BLaER1 (cell line): ENCODE results near the gene IRX3.

Experiments used
- H3K27ac ChIP-seq: shearing (Covaris generic); formaldehyde crosslinking; 2 replicates; pipeline ENCODE4 v1.8.1; 2022
- H3K27me3 ChIP-seq: shearing (Covaris generic); formaldehyde crosslinking; 2 replicates; pipeline ENCODE4 v1.8.1; 2022
- H3K36me3 ChIP-seq: shearing (Covaris generic); formaldehyde crosslinking; 2 replicates; pipeline ENCODE4 v1.8.1; 2022
- H3K4me1 ChIP-seq: shearing (Covaris generic); formaldehyde crosslinking; 2 replicates; pipeline ENCODE4 v1.8.1; 2022
- H3K4me2 ChIP-seq: shearing (Covaris generic); formaldehyde crosslinking; 2 replicates; pipeline ENCODE4 v1.8.1; 2022
- H3K4me3 ChIP-seq: shearing (Covaris generic); formaldehyde crosslinking; 2 replicates; pipeline ENCODE4 v1.8.1; 2022
- H3K9ac ChIP-seq: shearing (Covaris generic); formaldehyde crosslinking; 2 replicates; pipeline ENCODE4 v1.8.1; 2022
- H3K9me3 ChIP-seq: shearing (Covaris generic); formaldehyde crosslinking; 2 replicates; pipeline ENCODE4 v1.8.1; 2022
- H4K20me1 ChIP-seq: shearing (Covaris generic); formaldehyde crosslinking; 2 replicates; pipeline ENCODE4 v1.8.1; 2022
- Cebpa-rat ChIP-seq: shearing (Covaris generic); IDR thresholded peaks from 2 replicates; pipeline ENCODE4 v1.8.1; 2022

IRX3 gene

DNA sequence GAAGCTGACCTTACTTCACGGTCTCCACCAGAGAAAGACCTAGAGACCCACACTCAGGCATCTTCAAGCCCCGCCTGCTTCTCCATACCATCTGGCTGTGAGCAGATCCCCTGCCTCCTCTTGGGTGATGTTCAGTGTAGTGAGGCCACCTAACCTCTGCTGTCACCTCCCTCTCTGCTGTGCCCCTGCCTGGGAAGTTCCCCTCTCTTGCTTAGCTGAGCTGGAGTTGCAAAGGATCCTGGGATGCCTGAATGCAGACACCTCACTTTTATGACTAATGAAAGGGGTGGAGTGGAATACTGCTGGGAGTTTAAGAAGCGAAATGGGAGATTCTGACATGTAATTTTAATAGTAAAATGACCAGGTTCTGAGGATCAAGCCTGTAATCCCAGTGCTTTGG is 5.8 kb downstream of the IRX3 start:
- H3K36me3 ChIP-seq = no peaks in the 10 kb centered on the region
- peaks cover 7% of the 10 kb centered on the region; the same call in 1 of the 2 replicates for H3K9me3 ChIP-seq
- H4K20me1 ChIP-seq = peaks cover 54% of the 10 kb centered on the region
- no peak overlapping the region for H3K4me2 ChIP-seq
- H3K27ac ChIP-seq = no peak overlapping the region
- H3K27me3 ChIP-seq = peaks cover 64% of the 10 kb centered on the region
- H3K4me3 ChIP-seq = no peak overlapping the region
- no peak for TF ChIP-seq Cebpa-rat
- peaks cover 27% of the 10 kb centered on the region; the same call in 1 of the 2 replicates for H3K4me1 ChIP-seq
- H3K9ac ChIP-seq = no peak overlapping the region

DNA sequence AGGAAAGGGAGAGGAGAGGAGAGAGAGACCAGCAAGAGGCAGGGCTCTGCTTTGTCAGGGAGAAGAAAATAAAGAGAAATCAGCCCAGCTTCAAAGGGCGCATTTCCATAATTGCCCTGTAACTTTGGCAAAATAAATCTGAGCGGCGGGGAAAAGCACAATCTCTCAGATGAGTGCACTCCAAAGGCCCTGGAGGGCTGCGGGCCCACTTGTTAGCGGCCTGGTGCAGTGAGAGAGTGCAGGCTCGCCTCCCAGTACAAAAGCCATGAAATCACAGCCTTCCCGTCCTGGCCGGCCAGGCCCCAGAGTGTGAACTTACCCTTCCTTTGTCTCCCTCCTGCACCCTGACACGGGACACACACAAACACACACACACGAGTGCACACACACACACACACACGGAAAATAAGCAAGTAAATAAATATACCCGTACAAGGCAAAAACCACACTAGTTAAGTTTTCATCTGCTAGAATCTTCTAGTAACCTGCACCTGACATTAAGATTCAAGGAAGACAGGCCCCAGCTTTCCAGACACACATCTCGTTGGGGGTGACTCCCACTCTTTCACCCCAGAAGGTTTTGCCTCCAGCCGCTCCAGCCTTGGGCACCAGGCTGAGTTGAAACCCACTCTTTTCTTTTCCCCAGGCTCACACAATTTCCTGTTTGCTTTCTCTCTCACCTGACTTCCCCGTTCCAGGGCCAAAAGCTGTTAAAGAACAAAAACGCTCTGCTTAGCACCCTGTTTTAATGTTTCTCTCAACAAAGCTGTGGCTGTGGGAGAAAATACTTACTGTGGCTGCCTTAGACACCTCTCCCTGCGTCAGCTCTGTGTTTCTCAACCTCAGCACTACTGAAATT is 8.5 kb downstream of the IRX3 start:
- peaks cover 8% of the 10 kb centered on the region; the same call in 1 of the 2 replicates for H3K4me1 ChIP-seq
- H4K20me1 ChIP-seq = peaks cover 28% of the 10 kb centered on the region
- peaks cover 37% of the 10 kb centered on the region for H3K27me3 ChIP-seq
- peak overlapping the region; percentile 13 for H3K4me2 ChIP-seq
- no peak overlapping the region for H3K27ac ChIP-seq
- no peaks in the 10 kb centered on the region for H3K36me3 ChIP-seq
- TF ChIP-seq Cebpa-rat = no peak
- H3K9ac ChIP-seq = no peak overlapping the region
- H3K4me3 ChIP-seq = no peak overlapping the region
- no peaks in the 10 kb centered on the region for H3K9me3 ChIP-seq

- no peaks in the 10 kb centered on the region for H3K9me3 ChIP-seq
- H3K4me2 ChIP-seq = no peak overlapping the region
- peaks cover 16% of the 10 kb centered on the region for H3K27me3 ChIP-seq
- H3K4me3 ChIP-seq = no peak overlapping the region
- no peaks in the 10 kb centered on the region for H3K36me3 ChIP-seq
- no peak overlapping the region for H3K27ac ChIP-seq
- no peak overlapping the region for H3K9ac ChIP-seq
- H3K4me1 ChIP-seq = peaks cover 8% of the 10 kb centered on the region; the same call in 1 of the 2 replicates
- peaks cover 9% of the 10 kb centered on the region; the same call in 1 of the 2 replicates for H4K20me1 ChIP-seq
- TF ChIP-seq Cebpa-rat = no peak
Measured at GRCh38 chr16:54275956-54276355, 10.6 kb downstream of the IRX3 start.

DNA sequence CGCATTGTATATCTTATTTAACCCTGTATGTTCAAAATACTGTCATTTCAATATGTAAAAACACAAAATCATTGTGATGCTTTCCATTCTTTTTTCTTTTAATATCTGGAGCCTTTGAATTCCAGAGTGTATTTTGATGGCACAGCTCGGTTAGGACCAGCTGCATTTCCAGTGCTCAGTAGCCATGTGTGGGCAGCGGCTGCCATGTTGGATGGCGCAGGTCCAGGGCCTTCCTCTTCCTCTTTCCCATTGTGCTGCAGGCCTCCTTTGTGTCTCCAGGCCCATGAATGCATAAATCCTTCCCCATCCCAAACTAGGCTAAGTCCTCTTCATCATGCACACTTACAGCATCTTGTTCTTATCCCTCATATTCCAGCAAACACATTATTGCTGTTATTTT is 13.0 kb downstream of the IRX3 start:
- no peak overlapping the region for H3K9ac ChIP-seq
- TF ChIP-seq Cebpa-rat = no peak
- no peaks in the 10 kb centered on the region for H3K9me3 ChIP-seq
- no peak overlapping the region for H3K4me3 ChIP-seq
- peaks cover 13% of the 10 kb centered on the region for H3K4me1 ChIP-seq
- no peaks in the 10 kb centered on the region for H4K20me1 ChIP-seq
- no peak overlapping the region for H3K4me2 ChIP-seq
- H3K27ac ChIP-seq = no peak overlapping the region
- no peaks in the 10 kb centered on the region for H3K27me3 ChIP-seq
- no peaks in the 10 kb centered on the region for H3K36me3 ChIP-seq

DNA sequence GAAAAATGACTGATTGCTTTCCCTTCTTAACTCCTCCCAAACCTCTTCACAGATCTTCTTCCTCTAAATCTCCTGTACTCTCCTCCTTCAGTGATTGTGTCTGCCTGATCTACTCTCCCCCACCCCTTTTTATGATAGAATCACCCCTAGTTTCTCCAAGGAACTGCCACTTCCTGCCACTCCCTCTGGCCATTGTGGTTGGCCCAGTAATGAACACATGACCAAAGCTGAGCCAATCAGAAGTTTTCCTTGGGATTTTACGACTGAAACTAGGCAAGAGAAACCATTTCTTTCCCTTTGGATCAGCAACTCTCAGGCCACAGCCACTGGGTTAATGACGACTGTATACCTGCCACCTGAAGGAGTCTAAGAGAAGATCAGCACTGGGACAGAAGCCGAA is 15.9 kb downstream of the IRX3 start:
- Histone ChIP-seq H3K9ac (no peak overlapping the region), H3K4me3 (no peak overlapping the region), H3K9me3 (no peaks in the 10 kb centered on the region), H3K4me1 (peaks cover 6% of the 10 kb centered on the region), H3K27me3 (no peaks in the 10 kb centered on the region), H4K20me1 (no peaks in the 10 kb centered on the region), H3K4me2 (no peak overlapping the region), H3K36me3 (no peaks in the 10 kb centered on the region), H3K27ac (no peak overlapping the region)
- no peak for TF ChIP-seq Cebpa-rat

DNA sequence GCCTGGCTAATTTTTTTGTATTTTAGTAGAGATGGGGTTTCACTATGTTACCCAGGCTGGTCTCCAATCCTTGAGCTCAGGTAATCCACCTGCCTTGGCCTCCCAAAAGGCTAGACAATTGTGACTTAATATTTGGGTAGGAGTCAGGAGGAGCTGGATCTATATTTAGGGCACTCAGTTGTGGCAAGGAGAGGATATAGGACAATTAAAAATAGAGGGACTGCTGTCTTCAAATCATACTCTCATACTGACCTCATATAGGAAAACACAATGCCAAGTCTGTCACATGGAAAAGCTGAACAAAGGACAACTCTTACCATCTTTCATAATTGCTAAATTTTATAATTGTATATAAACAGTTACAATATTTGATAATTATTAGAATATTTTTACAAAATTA is 17.1 kb downstream of the IRX3 start:
- Histone ChIP-seq H3K36me3 (no peaks in the 10 kb centered on the region), H3K27ac (no peak overlapping the region), H4K20me1 (no peaks in the 10 kb centered on the region), H3K9ac (no peak overlapping the region), H3K4me1 (peaks cover 6% of the 10 kb centered on the region), H3K4me3 (no peak overlapping the region), H3K9me3 (no peaks in the 10 kb centered on the region), H3K4me2 (no peak overlapping the region), H3K27me3 (no peaks in the 10 kb centered on the region)
- no peak for TF ChIP-seq Cebpa-rat

- Histone ChIP-seq H3K4me2 (peak overlapping the region; percentile 18), H3K36me3 (no peaks in the 10 kb centered on the region), H3K9me3 (no peaks in the 10 kb centered on the region), H3K9ac (no peak overlapping the region), H3K4me3 (no peak overlapping the region), H4K20me1 (no peaks in the 10 kb centered on the region), H3K4me1 (peaks cover 6% of the 10 kb centered on the region), H3K27ac (no peak overlapping the region), H3K27me3 (no peaks in the 10 kb centered on the region)
- TF ChIP-seq Cebpa-rat = no peak
Measured at GRCh38 chr16:54268766-54269165, 17.8 kb downstream of the IRX3 start.

DNA sequence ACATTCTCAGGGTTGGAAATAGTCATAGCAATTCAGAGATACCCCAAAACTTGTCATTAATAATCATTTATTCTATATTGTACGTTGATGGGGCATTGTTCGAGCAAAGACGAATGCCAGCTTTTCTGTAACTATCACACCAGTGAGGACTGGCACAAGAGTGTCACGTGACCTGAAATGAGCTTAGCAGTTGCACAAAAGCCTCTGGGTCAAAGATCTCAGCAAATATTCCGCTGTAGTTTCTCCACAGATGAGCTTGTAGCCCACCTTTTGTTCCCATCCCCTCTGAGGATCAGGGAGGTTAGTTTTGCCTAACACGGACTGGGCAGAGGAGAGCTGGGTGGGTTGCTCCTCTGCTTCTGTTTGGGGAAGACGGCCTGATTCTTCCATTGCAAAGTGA is 18.2 kb downstream of the IRX3 start:
- H3K27me3 ChIP-seq = no peaks in the 10 kb centered on the region
- no peak overlapping the region for H3K27ac ChIP-seq
- H4K20me1 ChIP-seq = no peaks in the 10 kb centered on the region
- peaks cover 6% of the 10 kb centered on the region for H3K4me1 ChIP-seq
- no peak overlapping the region for H3K9ac ChIP-seq
- H3K4me3 ChIP-seq = no peak overlapping the region
- no peaks in the 10 kb centered on the region for H3K9me3 ChIP-seq
- TF ChIP-seq Cebpa-rat = no peak
- H3K36me3 ChIP-seq = no peaks in the 10 kb centered on the region
- H3K4me2 ChIP-seq = peak overlapping the region; percentile 18

GRCh38 chr16:54266363-54266955 is 20.1 kb downstream of the IRX3 start:
- no peak overlapping the region for H3K4me3 ChIP-seq
- H3K27me3 ChIP-seq = no peaks in the 10 kb centered on the region
- H3K36me3 ChIP-seq = no peaks in the 10 kb centered on the region
- H4K20me1 ChIP-seq = no peaks in the 10 kb centered on the region
- no peak overlapping the region for H3K4me2 ChIP-seq
- no peak overlapping the region for H3K27ac ChIP-seq
- no peak overlapping the region for H3K9ac ChIP-seq
- H3K4me1 ChIP-seq = peaks cover 6% of the 10 kb centered on the region
- TF ChIP-seq Cebpa-rat = no peak
- no peaks in the 10 kb centered on the region for H3K9me3 ChIP-seq

- H3K27me3 ChIP-seq = no peaks in the 10 kb centered on the region
- H4K20me1 ChIP-seq = no peaks in the 10 kb centered on the region
- H3K9me3 ChIP-seq = no peaks in the 10 kb centered on the region
- peaks cover 6% of the 10 kb centered on the region for H3K4me1 ChIP-seq
- H3K4me2 ChIP-seq = no peak overlapping the region
- H3K4me3 ChIP-seq = no peak overlapping the region
- H3K27ac ChIP-seq = no peak overlapping the region
- no peak for TF ChIP-seq Cebpa-rat
- H3K9ac ChIP-seq = no peak overlapping the region
- H3K36me3 ChIP-seq = no peaks in the 10 kb centered on the region
Measured at GRCh38 chr16:54265575-54266107, 20.9 kb downstream of the IRX3 start.
